H9 (cell line): Measurements from ENCODE around the gene PROSER1. TPM values are rescaled to one million over a fixed set of nuclear protein-coding genes. Genes with fewer than 3 reads are reported as not detected.

Source experiments
- DNase-seq: peaks from one replicate; pipeline ENCODE4 v3.0.0-alpha.2; 2017
- H2AFZ ChIP-seq: one replicate; pipeline ENCODE4 v1.6.1; 2013; ENCODE audit warnings: mild to moderate bottlenecking, low read length, control low read depth, moderate library complexity
- H2AK5ac ChIP-seq: 2 replicates; pipeline ENCODE4 v1.6.1; 2013; ENCODE audit warnings: low read length, control low read depth, mixed read lengths; ENCODE audit not compliant: insufficient read length
- H2BK120ac ChIP-seq: one replicate; pipeline ENCODE4 v1.6.1; 2013; ENCODE audit warnings: low read depth, mild to moderate bottlenecking, low read length, control low read depth, inconsistent platforms; ENCODE audit not compliant: poor library complexity, severe bottlenecking
- H2BK12ac ChIP-seq: 2 replicates; pipeline ENCODE4 v1.6.1; 2013; ENCODE audit warnings: low read length, control low read depth, mixed read lengths, low read depth; ENCODE audit not compliant: insufficient read length
- H2BK15ac ChIP-seq: 2 replicates; pipeline ENCODE4 v1.6.1; 2013; ENCODE audit warnings: low read depth, low read length, control low read depth
- H2BK20ac ChIP-seq: one replicate; pipeline ENCODE4 v1.6.1; 2013; ENCODE audit warnings: low read depth, mild to moderate bottlenecking, low read length, control low read depth, inconsistent platforms; ENCODE audit not compliant: poor library complexity, severe bottlenecking
- H2BK5ac ChIP-seq: 2 replicates; pipeline ENCODE4 v1.6.1; 2013; ENCODE audit warnings: low read length, control low read depth, mixed read lengths; ENCODE audit not compliant: insufficient read length
- H3K14ac ChIP-seq: 2 replicates; pipeline ENCODE4 v1.6.1; 2013; ENCODE audit warnings: low read length, control low read depth; ENCODE audit not compliant: insufficient read depth
- H3K18ac ChIP-seq: 2 replicates; pipeline ENCODE4 v1.6.1; 2013; ENCODE audit warnings: low read depth, mild to moderate bottlenecking, mixed read lengths, low read length, control low read depth; ENCODE audit not compliant: insufficient read length
- H3K23ac ChIP-seq: 2 replicates; pipeline ENCODE4 v1.6.1; 2013; ENCODE audit warnings: low read length, control low read depth, mixed read lengths, low read depth; ENCODE audit not compliant: insufficient read length
- H3K23me2 ChIP-seq: 2 replicates; pipeline ENCODE4 v1.6.1; 2013; ENCODE audit warnings: low read depth, mild to moderate bottlenecking, mixed read lengths, low read length, control low read depth; ENCODE audit not compliant: insufficient read length, poor library complexity, severe bottlenecking
- H3K27ac ChIP-seq: 2 replicates; pipeline ENCODE4 v1.5.1; 2013; ENCODE audit warnings: low read length, control low read depth, mixed read lengths, low read depth; ENCODE audit not compliant: insufficient read length
- H3K27me3 ChIP-seq: 2 replicates; pipeline ENCODE4 v1.6.1; 2013; ENCODE audit warnings: low read length, control low read depth, inconsistent platforms; ENCODE audit not compliant: insufficient read depth
- H3K4ac ChIP-seq: 2 replicates; pipeline ENCODE4 v1.6.1; 2013; ENCODE audit warnings: low read depth, mild to moderate bottlenecking, control low read depth, inconsistent platforms, low read length, moderate library complexity
- H3K4me1 ChIP-seq: 2 replicates; pipeline ENCODE4 v1.6.1; 2013; ENCODE audit warnings: low read length, control low read depth, inconsistent platforms; ENCODE audit not compliant: insufficient read depth
- H3K4me2 ChIP-seq: 2 replicates; pipeline ENCODE4 v1.6.1; 2013; ENCODE audit warnings: low read length, control low read depth, mixed read lengths; ENCODE audit not compliant: insufficient read length, insufficient read depth
- H3K56ac ChIP-seq: 2 replicates; pipeline ENCODE4 v1.6.1; 2013; ENCODE audit warnings: low read depth, mild to moderate bottlenecking, mixed read lengths, low read length, control low read depth; ENCODE audit not compliant: insufficient read length
- H3K79me1 ChIP-seq: 2 replicates; pipeline ENCODE4 v1.6.1; 2013; ENCODE audit warnings: low read depth, mild to moderate bottlenecking, moderate library complexity, low read length, control low read depth, inconsistent platforms; ENCODE audit not compliant: insufficient read depth, poor library complexity, severe bottlenecking
- H3K79me2 ChIP-seq: 2 replicates; pipeline ENCODE4 v1.6.1; 2013; ENCODE audit warnings: low read length, control low read depth, inconsistent platforms; ENCODE audit not compliant: insufficient read depth
- H3K9ac ChIP-seq: 2 replicates; pipeline ENCODE4 v1.6.1; 2013; ENCODE audit warnings: low read length, control low read depth, mixed read lengths; ENCODE audit not compliant: insufficient read length; ENCODE audit errors: extremely low read depth
- H3K9me3 ChIP-seq: one replicate; pipeline ENCODE4 v1.6.1; 2013; ENCODE audit warnings: low read depth, low read length, inconsistent platforms; ENCODE audit not compliant: control insufficient read depth
- H3T11ph ChIP-seq: one replicate; pipeline ENCODE4 v1.6.1; 2013; ENCODE audit warnings: mild to moderate bottlenecking, low read length, control low read depth, inconsistent platforms
- H4K20me1 ChIP-seq: one replicate; pipeline ENCODE4 v1.6.1; 2013; ENCODE audit not compliant: control insufficient read depth, insufficient read length, insufficient read depth
- H4K5ac ChIP-seq: 2 replicates; pipeline ENCODE4 v1.6.1; 2013; ENCODE audit warnings: low read depth, mild to moderate bottlenecking, mixed read lengths, low read length, control low read depth; ENCODE audit not compliant: insufficient read length
- H4K8ac ChIP-seq: replicated peaks from 2 replicates; pipeline ENCODE4 v1.6.1; 2013; ENCODE audit warnings: low read length, control low read depth, mixed read lengths, low read depth; ENCODE audit not compliant: insufficient read length
- H4K91ac ChIP-seq: 2 replicates; pipeline ENCODE4 v1.6.1; 2013; ENCODE audit warnings: low read depth, mild to moderate bottlenecking, moderate library complexity, mixed read lengths, low read length, control low read depth; ENCODE audit not compliant: insufficient read length
- H3K27ac Mint-ChIP-seq, 3 experiments: 2 replicates in 2 of 3; 3 replicates in 1 of 3; pipeline ENCODE4 v1.8.0; 2020 to 2021; ENCODE audit warnings: mixed read lengths in 3 of 3, mild to moderate bottlenecking in 1 of 3, moderate library complexity in 1 of 3
- H3K27me3 Mint-ChIP-seq: 2 replicates; pipeline ENCODE4 v1.8.0; 2021; ENCODE audit warnings: low read depth, mild to moderate bottlenecking, moderate library complexity, mixed read lengths
- H3K36me3 Mint-ChIP-seq, 3 experiments: 2 replicates in 2 of 3; 3 replicates in 1 of 3; pipeline ENCODE4 v1.8.0; 2020 to 2021; ENCODE audit warnings: low read depth in 3 of 3, mixed read lengths in 3 of 3; ENCODE audit not compliant: insufficient read depth in 1 of 3
- H3K4me1 Mint-ChIP-seq, 2 experiments: 2 replicates each; pipeline ENCODE4 v1.8.0; 2020; ENCODE audit warnings: mixed read lengths in 2 of 2
- H3K4me3 Mint-ChIP-seq, 2 experiments: 2 replicates in 1 of 2; 3 replicates in 1 of 2; pipeline ENCODE4 v1.8.0; 2020 to 2021; ENCODE audit warnings: mild to moderate bottlenecking in 2 of 2, mixed read lengths in 2 of 2, moderate library complexity in 1 of 2
- H3K9me3 Mint-ChIP-seq, 2 experiments: 2 replicates in 1 of 2; 3 replicates in 1 of 2; pipeline ENCODE4 v1.8.0; 2020; ENCODE audit warnings: mild to moderate bottlenecking in 2 of 2, mixed read lengths in 2 of 2, moderate library complexity in 1 of 2
- WGBS: extraction: QIAGEN DNeasy Blood & Tissue Kit; methylation state at CpG from one replicate; pipeline ENCODE4 v1.1.7; 2013; ENCODE audit warnings: missing lambda C conversion rate, low lambda C conversion rate, mixed read lengths; ENCODE audit not compliant: insufficient read length; ENCODE audit errors: extremely low coverage; 5-methylcytosine and 5-hydroxymethylcytosine counted together
- total RNA-seq: library from RNA; stranded (reverse); gene quantifications from 2 replicates; pipeline ENCODE4 v1.2.1, GENCODE V29; 2021
- TF ChIP-seq, protein P1 (sequence below): fragments of 200-600 bp; sonication (generic); conservative IDR thresholded peaks from 3 replicates; pipeline ENCODE4 v1.8.0; 2021; ENCODE audit warnings: antibody characterized with exemption, mild to moderate bottlenecking

PROSER1 gene
- total RNA-seq, 1 experiment from 2014 or later = 84.6 TPM

DNA sequence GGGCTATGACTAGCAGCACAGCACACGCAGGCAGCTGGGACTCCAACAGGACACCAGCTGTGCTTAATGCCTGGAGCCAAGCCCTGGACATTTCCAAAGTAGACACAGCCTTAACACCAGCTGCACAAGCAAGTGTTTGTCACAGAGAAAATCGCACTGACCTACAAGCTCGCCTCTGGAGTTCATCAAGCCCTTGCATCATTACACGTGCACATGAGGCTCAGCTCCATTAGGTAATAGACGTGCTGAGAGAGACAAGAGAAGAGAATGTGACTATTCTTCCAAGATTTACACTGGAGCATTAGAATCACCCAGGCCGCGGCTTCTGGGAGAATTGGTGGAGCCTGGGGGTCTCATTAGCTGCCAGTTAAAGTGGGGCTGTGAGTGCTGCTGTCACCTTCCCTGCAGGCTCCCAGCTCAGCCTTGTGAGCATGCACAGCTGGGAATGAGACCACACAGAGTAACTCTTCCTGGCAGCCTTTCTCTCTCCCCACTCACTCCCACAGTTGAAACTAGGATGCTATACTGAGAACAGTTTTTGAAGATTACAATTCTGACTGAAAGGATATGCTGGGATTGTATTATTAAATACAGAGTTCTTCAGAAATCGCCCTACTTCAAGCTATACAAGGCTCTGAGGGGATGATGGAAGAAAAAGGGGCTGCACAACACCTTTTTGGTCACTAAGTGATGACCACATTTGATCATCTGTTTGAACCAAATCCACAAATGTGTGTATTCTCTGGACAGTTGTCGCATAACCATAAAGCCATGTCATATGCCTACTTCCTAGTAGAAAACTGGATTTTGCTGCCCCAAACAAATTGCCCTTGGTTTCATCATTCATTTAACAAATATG is 57.8 kb downstream of the PROSER1 start:
- H2AK5ac ChIP-seq = no peak overlapping the region
- no peak overlapping the region for H3K27ac ChIP-seq
- H4K20me1 ChIP-seq = no peaks in the 10 kb centered on the region
- no peak overlapping the region for H4K91ac ChIP-seq
- H2AFZ ChIP-seq = no peak overlapping the region
- TF ChIP-seq, protein P1, sequence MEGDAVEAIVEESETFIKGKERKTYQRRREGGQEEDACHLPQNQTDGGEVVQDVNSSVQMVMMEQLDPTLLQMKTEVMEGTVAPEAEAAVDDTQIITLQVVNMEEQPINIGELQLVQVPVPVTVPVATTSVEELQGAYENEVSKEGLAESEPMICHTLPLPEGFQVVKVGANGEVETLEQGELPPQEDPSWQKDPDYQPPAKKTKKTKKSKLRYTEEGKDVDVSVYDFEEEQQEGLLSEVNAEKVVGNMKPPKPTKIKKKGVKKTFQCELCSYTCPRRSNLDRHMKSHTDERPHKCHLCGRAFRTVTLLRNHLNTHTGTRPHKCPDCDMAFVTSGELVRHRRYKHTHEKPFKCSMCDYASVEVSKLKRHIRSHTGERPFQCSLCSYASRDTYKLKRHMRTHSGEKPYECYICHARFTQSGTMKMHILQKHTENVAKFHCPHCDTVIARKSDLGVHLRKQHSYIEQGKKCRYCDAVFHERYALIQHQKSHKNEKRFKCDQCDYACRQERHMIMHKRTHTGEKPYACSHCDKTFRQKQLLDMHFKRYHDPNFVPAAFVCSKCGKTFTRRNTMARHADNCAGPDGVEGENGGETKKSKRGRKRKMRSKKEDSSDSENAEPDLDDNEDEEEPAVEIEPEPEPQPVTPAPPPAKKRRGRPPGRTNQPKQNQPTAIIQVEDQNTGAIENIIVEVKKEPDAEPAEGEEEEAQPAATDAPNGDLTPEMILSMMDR = no peak
- H3K4ac ChIP-seq = no peak overlapping the region
- Mint-ChIP-seq H3K27me3 (no peaks in the 10 kb centered on the region), H3K36me3 (peaks cover 0 to 13% (median 7%) of the 10 kb centered on the region in 3 experiments), H3K4me1 (peaks cover 14 to 16% of the 10 kb centered on the region in 2 experiments), H3K4me3 (no peak overlapping the region), H3K27ac (peak overlapping the region in 1 of 3 experiments; percentile 22; a peak in 1 of 7 replicates), H3K9me3 (peaks cover 5 to 20% of the 10 kb centered on the region in 2 experiments)
- H2BK5ac ChIP-seq = no peak overlapping the region
- H3K9ac ChIP-seq = no peak overlapping the region
- no peak overlapping the region for H2BK12ac ChIP-seq
- no peaks in the 10 kb centered on the region for H3K79me2 ChIP-seq
- no CpG with 5 or more reads among the region's 9 CpGs for WGBS
- H3K14ac ChIP-seq = 0 out of 2 replicates have a peak overlapping the region, but pooled peaks have one; percentile 21
- H3K79me1 ChIP-seq = no peaks in the 10 kb centered on the region
- no peaks in the 10 kb centered on the region for H3K23me2 ChIP-seq
- peaks cover 9% of the 10 kb centered on the region; the same call in 1 of the 2 replicates for H3K4me1 ChIP-seq
- H3K9me3 ChIP-seq = no peaks in the 10 kb centered on the region
- no peak overlapping the region for H2BK20ac ChIP-seq
- H3K27me3 ChIP-seq = no peaks in the 10 kb centered on the region
- H3T11ph ChIP-seq = no peak overlapping the region
- no peak for DNase-seq
- H2BK120ac ChIP-seq = no peak overlapping the region
- H4K8ac ChIP-seq = no peak overlapping the region
- H3K56ac ChIP-seq = no peak overlapping the region
- H2BK15ac ChIP-seq = no peak overlapping the region
- no peak overlapping the region for H3K23ac ChIP-seq
- H3K4me2 ChIP-seq = no peak overlapping the region
- H4K5ac ChIP-seq = no peak overlapping the region
- peak overlapping the region; percentile 15 for H3K18ac ChIP-seq
